HG02623 (cell line): ENCODE data around the gene BAHCC1.
"Not testable (repeated sequence)": the region's sequence is repeated elsewhere in the genome, so short reads cannot be mapped to it uniquely, and the experiment has no call there.

Experiments used
- ATAC-seq: cut with Tn5 transposase; IDR thresholded peaks from one replicate; pipeline ENCODE4 v1.9.1; 2021; ENCODE audit warnings: moderate library complexity; ENCODE audit not compliant: unreplicated experiment

BAHCC1 gene

GRCh38 chr17:81424151-81425017 lies 29.1 kb downstream of the BAHCC1 start:
- no peak for ATAC-seq

- not testable (repeated sequence) for ATAC-seq
Measured at GRCh38 chr17:81425041-81425440, 29.8 kb downstream of the BAHCC1 start.

- ATAC-seq = not testable (repeated sequence)
Measured at GRCh38 chr17:81425716-81426392, 30.6 kb downstream of the BAHCC1 start.

- ATAC-seq = no peak
Measured at GRCh38 chr17:81426393-81427172, 31.3 kb downstream of the BAHCC1 start.

- ATAC-seq = no peak
Measured at GRCh38 chr17:81427173-81428120, 32.2 kb downstream of the BAHCC1 start.

- no peak for ATAC-seq
Measured at GRCh38 chr17:81428121-81428515, 32.9 kb downstream of the BAHCC1 start.

- ATAC-seq = no peak
Measured at GRCh38 chr17:81428516-81428915, 33.3 kb downstream of the BAHCC1 start.

GRCh38 chr17:81428948-81429774 lies 33.9 kb downstream of the BAHCC1 start:
- ATAC-seq = no peak

- ATAC-seq = no peak
Measured at GRCh38 chr17:81429821-81430551, 34.7 kb downstream of the BAHCC1 start.

- no peak for ATAC-seq
Measured at GRCh38 chr17:81431545-81432482, 36.6 kb downstream of the BAHCC1 start.

- ATAC-seq = no peak
Measured at GRCh38 chr17:81432941-81433340, 37.7 kb downstream of the BAHCC1 start.

- ATAC-seq = no peak
Measured at GRCh38 chr17:81433656-81434055, 38.4 kb downstream of the BAHCC1 start.

- no peak for ATAC-seq
Measured at GRCh38 chr17:81434072-81434471, 38.8 kb downstream of the BAHCC1 start.

- no peak for ATAC-seq
Measured at GRCh38 chr17:81434681-81435417, 39.6 kb downstream of the BAHCC1 start.

- ATAC-seq = no peak
Measured at GRCh38 chr17:81435652-81436293, 40.5 kb downstream of the BAHCC1 start.

- ATAC-seq = no peak
Measured at GRCh38 chr17:81436294-81436849, 41.1 kb downstream of the BAHCC1 start.
